ENCODE measurements around the gene HORMAD2.

The HORMAD2 gene

GRCh38 chr22:30113494-30113893 lies 33.2 kb downstream of the HORMAD2 start:
- DNase-seq, result no peak

- no peak for DNase-seq
Observed at GRCh38 chr22:30114361-30114760, 34.1 kb downstream of the HORMAD2 start.

GRCh38 chr22:30115705-30116104 lies 35.4 kb downstream of the HORMAD2 start:
- no peak for DNase-seq

DNA sequence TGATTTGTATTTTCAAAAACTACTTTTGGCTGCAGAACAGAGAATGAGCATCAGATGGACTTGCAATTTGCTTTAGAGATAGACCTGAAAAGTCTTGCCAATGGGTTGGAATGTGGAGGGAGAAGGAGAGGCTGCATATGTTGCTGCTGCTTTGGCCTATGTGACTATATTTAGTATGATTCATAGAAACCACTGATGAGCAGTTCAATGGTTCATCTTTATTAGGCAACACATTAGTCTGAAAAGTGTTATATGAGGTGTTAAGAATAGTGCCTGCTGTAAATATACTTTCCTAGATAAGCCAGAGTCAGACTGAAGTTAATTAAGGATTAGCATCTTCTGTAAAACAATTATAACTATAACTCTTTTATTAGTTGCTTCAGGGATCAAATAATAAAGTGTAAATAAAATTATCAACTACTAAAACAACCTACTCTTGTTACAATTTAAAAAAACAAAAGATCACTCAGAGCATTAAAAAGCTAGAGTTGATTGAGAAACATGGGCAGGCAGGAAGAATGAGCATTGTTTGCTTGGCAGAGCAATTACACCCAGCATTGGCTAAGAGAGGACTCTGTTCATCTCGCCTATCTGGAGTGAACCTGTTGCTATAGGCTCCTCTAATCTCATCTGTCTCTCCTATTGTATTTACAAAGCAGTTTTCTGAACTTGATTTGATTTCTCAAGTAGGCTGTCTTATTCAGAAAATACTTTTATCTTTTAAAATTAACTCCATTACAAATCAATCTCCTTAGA lies 36.3 kb downstream of the HORMAD2 start:
- DNase-seq, result no peak

DNA sequence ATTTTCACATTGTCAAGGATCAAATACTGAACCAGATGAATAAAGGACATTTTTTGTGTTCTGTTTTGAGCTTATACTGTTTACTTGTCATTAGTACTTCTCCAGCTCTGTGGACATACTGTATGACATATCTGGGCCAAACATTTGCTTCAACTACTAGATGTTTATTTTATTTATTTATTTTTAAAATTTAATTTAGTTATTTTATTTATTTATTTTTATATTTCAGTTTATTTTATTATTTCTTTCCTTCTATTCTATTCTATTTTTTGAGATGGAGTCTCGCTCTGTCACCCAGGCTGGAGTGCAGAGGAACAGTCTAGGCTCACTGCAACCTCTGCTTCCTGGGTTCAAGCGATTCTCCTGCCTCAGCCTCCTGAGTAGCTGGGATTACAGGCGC lies 37.0 kb downstream of the HORMAD2 start:
- DNase-seq, result no peak

DNA sequence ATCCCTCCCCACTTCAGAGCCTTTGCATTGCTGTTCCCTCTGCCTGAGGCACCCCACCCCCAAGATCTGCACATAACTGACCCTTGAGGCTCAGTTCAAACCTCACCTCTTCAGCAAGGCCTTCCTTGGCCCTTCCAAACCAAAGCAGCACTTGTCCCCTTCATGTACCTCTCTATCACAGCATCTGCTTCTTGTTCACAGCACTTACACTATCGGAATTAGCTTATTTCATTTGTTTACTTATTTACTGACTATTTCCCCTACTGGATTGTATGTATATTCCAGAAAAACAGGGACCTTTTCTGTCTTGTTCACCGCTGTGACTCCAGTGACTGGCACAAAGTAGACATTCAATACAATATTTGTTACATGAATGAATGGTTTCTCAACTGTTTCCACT lies 38.0 kb downstream of the HORMAD2 start:
- DNase-seq, result no peak

DNA sequence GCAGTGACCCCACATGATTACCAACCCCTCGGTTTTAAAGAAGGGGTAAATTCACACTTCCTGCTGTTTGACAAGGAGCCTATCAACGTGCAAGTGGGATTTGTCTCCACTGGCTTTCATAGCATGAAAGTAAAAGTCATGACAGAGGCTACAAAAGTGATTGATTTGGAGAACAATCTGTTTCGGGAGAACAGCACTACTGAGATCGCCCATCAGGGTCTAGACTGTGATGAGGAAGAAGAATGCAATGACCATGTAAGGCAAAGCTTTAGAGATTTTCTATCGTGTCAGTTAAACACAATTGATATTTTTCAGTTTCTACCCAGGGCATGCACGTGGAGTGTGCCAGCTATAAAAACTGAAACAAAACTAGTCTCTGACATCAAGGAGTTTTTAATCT lies 41.7 kb downstream of the HORMAD2 start:
- no peak for DNase-seq

- no peak for DNase-seq
Observed at GRCh38 chr22:30123463-30123862, 43.2 kb downstream of the HORMAD2 start.

GRCh38 chr22:30127749-30128166 lies 47.5 kb downstream of the HORMAD2 start:
- no peak for DNase-seq

DNA sequence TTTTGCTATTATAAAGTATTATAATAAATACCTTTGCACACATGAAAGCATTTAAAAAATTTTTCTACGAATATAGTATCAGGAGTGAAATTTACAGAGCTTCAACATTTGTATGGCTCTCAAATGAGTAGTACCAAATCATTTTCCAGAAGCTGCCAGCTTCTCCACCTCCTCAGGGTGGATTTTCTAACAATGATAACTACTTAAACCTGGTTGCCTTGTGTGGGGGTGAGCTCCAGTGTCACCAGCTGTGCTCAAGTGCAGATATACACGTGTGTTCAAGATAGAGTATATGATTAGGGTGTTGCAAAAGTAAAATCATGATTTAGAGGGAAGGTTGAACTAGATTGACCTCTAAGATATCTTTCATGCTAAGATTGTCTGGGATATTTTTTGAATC lies 48.2 kb downstream of the HORMAD2 start:
- no peak for DNase-seq

- DNase-seq, result no peak
Observed at GRCh38 chr22:30129636-30130035, 49.4 kb downstream of the HORMAD2 start.

- DNase-seq, result no peak
Observed at GRCh38 chr22:30132290-30132996, 52.2 kb downstream of the HORMAD2 start.

DNA sequence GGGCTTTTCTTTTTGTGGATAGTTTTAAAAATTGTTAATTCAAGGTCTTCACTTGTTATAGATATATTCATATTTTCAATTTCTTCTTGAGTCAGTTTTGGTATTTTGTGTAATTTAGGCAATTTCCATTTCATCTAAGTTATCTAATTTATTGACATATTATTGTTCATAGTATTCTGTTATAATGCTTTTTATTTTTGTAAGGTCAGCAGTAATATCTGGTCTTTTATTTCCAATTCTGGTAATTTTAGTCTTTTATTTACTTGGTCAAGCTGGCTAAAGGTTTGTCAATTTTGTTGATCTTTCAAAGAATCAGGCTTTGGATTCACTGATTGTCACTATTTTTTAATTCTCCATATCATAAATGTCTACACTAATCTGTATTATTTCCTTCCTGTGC lies 60.1 kb downstream of the HORMAD2 start:
- no peak for DNase-seq

DNA sequence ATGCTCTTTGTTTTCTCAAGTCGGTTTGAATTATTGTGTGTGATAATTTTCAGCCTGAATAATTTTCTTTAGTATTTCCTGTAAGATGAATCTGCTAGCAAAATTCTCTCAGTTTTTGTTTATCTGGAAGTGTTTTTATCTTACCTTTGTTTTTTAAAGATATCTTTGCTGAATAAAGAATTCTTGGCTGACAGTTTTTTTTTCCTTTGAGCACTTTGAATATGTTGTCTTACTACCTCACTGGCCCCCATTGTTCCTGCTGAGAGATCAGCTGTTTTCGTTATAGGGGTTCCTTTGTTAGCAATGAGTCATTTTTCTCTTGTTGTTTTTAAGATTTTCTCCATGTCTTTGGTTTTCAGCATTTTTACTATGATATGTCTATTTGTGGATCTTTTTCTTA lies 63.0 kb downstream of the HORMAD2 start:
- DNase-seq, result no peak

DNA sequence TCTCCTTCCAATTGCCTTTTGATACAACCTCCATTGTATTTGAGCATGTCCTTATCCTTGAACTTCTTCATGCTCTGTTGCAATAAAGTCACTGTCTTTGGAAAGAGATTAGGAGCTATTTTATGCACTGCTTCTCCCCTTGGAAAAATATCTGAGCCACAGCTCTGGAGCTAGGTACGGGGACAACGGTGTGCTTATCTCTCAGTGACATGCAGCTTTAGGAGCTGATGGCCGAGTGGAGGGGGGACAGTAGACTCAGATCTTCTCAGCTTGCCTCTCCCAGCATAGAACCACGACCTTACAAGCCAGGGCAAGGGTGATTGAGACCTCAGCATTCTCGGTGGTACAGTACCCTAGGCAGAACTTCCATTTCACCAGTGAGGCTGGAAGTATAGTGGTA lies 64.1 kb downstream of the HORMAD2 start:
- no peak for DNase-seq

- DNase-seq, result no peak
Observed at GRCh38 chr22:30150212-30150611, 69.9 kb downstream of the HORMAD2 start.

- no peak for DNase-seq
Observed at GRCh38 chr22:30158277-30158676, 78.0 kb downstream of the HORMAD2 start.

DNA sequence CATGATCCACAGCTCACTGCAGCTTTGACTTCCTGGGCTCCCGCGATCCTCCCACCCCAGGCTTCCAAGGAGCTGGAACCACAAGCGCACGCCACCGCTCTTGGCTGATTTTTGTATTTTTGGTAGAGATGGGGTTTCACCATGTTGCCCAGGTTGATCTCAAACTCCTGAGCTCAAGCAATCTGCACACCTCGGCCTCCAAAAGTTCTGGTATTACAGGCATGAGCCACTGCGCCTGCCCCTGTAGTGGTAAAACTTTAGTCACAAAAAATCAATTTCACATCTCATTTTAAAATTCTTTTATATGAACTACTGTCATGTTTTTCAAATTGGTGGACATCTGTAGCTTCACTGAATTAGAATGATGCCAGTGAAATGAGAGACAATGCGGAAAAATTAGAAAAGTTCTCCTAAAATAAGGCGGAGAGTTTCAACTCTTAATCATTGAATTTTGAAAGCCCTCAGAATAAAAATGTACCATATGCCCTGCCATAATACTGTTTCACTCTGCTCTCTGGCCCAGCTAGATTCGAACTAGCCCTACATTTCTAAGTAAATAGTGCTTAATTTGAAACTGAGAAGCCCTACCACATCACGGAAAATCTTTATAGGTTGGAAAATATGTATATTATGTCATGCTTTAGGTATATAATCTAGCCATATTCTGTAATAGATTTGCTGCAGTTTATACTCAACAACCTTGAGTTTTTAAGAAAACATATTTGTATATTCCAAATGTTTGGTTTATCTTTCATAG lies 78.7 kb downstream of the HORMAD2 start:
- peak in 1 of 2 donors; percentile 35 for DNase-seq

- no peak for DNase-seq
Observed at GRCh38 chr22:30159561-30160353, 79.5 kb downstream of the HORMAD2 start.

DNA sequence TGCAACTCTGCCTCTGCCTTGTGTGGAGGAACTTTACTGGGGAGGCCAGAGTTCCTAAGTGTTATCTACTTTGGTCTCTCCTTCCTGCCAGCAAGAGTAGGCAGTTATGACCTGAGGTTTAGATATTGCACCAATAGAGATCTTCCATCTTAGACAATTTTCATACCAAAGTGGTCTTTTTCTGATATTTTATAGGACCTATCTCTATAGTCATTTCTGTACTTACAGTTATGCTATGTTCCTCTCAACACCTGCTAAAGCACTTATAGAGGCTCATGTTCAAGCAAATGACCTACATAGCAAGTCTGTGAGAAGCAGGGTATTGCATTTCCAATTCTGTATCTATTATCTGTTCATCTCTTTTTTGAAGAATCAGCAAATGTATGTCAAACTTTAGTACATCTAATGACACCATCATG lies 80.8 kb downstream of the HORMAD2 start:
- DNase-seq, result no peak

GRCh38 chr22:30167296-30167695 lies 87.0 kb downstream of the HORMAD2 start:
- DNase-seq, result no peak

- DNase-seq, result no peak
Observed at GRCh38 chr22:30167734-30168133, 87.5 kb downstream of the HORMAD2 start.

DNA sequence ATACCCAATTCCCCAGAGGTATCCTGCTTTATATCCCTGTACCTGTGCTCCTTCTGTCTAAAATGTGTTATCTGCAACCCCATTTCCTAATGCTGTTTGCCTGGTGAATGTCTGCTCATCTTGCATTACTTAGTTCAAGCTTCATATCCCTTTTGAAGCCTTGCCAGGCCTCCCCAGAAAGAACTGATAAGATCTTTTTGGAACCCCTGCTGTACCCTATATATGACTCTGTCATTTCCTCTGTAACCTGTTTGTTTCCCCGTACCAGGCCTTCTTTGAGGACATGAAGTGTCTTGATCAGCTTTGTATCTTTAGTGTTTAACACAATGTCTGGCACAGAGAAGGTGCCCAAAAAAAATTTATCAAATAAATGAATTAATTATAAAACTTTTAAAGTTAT lies 88.7 kb downstream of the HORMAD2 start:
- no peak for DNase-seq
